BE2C (cell line): ENCODE results near the gene ATP6AP2.

Experiments
- DNase-seq: peaks from one replicate; pipeline ENCODE4 v3.0.0-alpha.2; 2020
- H3K27me3 ChIP-seq: fragments of 250-450 bp; sonication (Bioruptor Pico); 2 replicates; pipeline ENCODE4 v1.5.1; 2020; ENCODE audit warnings: mild to moderate bottlenecking
- H3K36me3 ChIP-seq: fragments of 250-450 bp; sonication (Bioruptor Pico); 2 replicates; pipeline ENCODE4 v1.5.1; 2020; ENCODE audit warnings: mild to moderate bottlenecking
- H3K4me1 ChIP-seq: fragments of 250-450 bp; sonication (Bioruptor Pico); 2 replicates; pipeline ENCODE4 v1.5.1; 2020
- H3K4me3 ChIP-seq: 2 replicates; pipeline ENCODE4 v1.5.1; 2011; ENCODE audit warnings: low read depth, low read length
- H3K9me3 ChIP-seq: fragments of 250-450 bp; sonication (Bioruptor Pico); 2 replicates; pipeline ENCODE4 v1.5.1; 2020
- TF ChIP-seq, protein P1 (sequence below): IDR thresholded peaks from 2 replicates; pipeline ENCODE4 v1.5.1; 2012; ENCODE audit warnings: mild to moderate bottlenecking, low read depth, low read length

The ATP6AP2 gene

DNA sequence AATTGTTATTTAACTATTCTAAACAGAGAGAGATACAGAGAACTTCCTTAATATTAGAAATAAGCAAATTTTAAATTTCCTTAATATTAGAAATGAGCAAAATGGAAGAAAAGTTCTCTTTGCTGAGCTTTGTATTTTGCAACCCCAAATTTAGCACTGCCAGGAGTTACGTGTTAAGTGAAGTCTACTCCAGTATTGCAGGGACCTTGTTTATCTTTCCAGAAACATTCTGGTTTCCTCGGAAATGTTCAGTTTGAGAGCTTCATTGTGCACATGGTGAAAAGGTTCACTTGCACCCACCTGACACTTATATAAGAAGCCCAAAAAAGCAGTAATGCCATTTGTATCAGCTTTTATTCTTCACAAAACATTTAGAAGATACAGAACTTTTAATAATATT lies 72.8 kb downstream of the ATP6AP2 start:
- DNase-seq = no peak
- H3K4me3 ChIP-seq = no peak overlapping the region
- TF ChIP-seq, protein P1, sequence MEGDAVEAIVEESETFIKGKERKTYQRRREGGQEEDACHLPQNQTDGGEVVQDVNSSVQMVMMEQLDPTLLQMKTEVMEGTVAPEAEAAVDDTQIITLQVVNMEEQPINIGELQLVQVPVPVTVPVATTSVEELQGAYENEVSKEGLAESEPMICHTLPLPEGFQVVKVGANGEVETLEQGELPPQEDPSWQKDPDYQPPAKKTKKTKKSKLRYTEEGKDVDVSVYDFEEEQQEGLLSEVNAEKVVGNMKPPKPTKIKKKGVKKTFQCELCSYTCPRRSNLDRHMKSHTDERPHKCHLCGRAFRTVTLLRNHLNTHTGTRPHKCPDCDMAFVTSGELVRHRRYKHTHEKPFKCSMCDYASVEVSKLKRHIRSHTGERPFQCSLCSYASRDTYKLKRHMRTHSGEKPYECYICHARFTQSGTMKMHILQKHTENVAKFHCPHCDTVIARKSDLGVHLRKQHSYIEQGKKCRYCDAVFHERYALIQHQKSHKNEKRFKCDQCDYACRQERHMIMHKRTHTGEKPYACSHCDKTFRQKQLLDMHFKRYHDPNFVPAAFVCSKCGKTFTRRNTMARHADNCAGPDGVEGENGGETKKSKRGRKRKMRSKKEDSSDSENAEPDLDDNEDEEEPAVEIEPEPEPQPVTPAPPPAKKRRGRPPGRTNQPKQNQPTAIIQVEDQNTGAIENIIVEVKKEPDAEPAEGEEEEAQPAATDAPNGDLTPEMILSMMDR = no peak
- H3K27me3 ChIP-seq = no peaks in the 10 kb centered on the region
- no peaks in the 10 kb centered on the region for H3K36me3 ChIP-seq
- H3K4me1 ChIP-seq = no peaks in the 10 kb centered on the region
- H3K9me3 ChIP-seq = no peaks in the 10 kb centered on the region
